SKM-1 (cell line): ENCODE results near the gene CAMTA1.
"Not testable (repeated sequence)": the region's sequence is repeated elsewhere in the genome, so short reads cannot be mapped to it uniquely, and the experiment has no call there.

Source experiments
- DNase-seq: peaks from one replicate; lab custom pipeline; 2025; ENCODE audit not compliant: unreplicated experiment; lab: John Stamatoyannopoulos, UW

CAMTA1 gene, protein sequence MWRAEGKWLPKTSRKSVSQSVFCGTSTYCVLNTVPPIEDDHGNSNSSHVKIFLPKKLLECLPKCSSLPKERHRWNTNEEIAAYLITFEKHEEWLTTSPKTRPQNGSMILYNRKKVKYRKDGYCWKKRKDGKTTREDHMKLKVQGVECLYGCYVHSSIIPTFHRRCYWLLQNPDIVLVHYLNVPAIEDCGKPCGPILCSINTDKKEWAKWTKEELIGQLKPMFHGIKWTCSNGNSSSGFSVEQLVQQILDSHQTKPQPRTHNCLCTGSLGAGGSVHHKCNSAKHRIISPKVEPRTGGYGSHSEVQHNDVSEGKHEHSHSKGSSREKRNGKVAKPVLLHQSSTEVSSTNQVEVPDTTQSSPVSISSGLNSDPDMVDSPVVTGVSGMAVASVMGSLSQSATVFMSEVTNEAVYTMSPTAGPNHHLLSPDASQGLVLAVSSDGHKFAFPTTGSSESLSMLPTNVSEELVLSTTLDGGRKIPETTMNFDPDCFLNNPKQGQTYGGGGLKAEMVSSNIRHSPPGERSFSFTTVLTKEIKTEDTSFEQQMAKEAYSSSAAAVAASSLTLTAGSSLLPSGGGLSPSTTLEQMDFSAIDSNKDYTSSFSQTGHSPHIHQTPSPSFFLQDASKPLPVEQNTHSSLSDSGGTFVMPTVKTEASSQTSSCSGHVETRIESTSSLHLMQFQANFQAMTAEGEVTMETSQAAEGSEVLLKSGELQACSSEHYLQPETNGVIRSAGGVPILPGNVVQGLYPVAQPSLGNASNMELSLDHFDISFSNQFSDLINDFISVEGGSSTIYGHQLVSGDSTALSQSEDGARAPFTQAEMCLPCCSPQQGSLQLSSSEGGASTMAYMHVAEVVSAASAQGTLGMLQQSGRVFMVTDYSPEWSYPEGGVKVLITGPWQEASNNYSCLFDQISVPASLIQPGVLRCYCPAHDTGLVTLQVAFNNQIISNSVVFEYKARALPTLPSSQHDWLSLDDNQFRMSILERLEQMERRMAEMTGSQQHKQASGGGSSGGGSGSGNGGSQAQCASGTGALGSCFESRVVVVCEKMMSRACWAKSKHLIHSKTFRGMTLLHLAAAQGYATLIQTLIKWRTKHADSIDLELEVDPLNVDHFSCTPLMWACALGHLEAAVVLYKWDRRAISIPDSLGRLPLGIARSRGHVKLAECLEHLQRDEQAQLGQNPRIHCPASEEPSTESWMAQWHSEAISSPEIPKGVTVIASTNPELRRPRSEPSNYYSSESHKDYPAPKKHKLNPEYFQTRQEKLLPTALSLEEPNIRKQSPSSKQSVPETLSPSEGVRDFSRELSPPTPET (N-terminal part only)

DNA sequence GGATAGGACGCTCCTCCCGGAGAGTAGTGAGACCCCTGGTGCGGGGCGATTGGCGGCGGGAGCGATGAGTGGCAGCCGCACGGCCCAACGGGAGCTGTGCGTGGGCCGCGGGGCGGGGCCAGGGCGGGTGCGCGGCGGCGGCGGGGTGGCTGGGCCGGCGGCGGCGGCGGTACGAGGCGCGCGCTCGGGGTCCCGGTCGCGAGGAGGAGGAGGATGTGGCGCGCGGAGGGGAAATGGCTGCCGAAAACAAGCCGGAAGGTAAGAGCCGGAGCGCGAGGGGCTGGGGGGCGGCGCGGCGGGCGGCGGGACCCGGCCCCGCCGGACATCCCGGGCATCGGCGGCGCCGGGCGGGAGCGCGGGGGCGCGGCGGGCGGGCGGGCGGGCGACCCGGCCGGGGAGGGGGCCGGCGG, at the start of gene CAMTA1:
CAMTA1 (plus strand) TSS at position 137 of the 410 bp plus-strand sequence; CDS start at position 214, 77 bp downstream.
- DNase-seq = no peak

DNA sequence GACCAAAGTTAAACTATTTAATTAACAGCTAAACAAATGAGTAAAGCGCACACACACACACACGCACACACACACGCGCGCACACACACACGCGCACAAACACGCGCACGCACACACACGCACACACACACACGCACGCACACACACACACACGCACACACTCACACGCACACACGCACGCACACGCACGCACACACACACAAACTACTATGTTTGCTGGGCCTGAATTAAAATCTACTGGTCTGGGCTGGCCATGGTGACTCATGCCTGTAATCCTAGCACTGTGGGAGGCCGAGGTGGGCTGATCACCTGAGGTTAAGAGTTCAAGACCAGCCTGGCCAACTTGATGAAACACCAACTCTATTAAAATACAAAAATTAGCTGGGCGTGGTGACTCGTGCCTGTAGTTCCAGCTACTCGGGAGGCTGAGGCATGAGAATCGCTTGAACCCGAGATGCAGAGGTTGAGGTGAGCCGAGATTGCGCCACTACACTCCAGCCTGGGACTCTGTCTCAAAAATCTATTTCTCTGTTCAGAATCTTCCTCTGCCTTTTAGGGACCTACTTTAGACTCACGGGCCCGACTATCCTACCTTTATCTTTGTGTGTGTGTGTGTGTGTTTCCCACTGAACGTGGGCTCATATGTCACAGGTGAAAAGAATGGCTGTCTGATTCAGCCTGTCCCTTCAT, 46.1 kb upstream of the CAMTA1 start:
- no peak for DNase-seq

DNA sequence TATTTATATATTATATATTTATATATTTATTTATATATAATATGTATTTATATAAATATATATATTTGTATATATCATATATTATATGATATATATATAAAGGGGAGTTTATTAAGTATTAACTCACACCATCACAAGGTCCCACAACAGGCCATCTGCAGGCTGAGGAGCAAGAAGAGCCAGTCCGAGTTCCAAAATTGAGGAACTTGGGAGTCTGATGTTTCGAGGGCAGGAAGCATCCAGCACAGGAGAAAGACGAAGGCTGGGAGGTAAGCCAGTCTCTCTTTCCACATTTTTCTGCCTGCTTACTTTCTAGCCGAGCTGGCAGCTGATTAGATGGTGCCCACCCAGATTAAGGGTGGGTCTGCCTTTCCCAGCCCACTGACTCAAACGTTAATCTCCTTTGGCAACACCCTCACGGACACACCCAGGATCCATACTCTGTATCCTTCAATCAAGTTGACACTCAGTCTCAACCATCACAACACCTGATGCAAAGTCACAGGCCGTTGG, 42.5 kb upstream of the CAMTA1 start:
- not testable (repeated sequence) for DNase-seq

DNA sequence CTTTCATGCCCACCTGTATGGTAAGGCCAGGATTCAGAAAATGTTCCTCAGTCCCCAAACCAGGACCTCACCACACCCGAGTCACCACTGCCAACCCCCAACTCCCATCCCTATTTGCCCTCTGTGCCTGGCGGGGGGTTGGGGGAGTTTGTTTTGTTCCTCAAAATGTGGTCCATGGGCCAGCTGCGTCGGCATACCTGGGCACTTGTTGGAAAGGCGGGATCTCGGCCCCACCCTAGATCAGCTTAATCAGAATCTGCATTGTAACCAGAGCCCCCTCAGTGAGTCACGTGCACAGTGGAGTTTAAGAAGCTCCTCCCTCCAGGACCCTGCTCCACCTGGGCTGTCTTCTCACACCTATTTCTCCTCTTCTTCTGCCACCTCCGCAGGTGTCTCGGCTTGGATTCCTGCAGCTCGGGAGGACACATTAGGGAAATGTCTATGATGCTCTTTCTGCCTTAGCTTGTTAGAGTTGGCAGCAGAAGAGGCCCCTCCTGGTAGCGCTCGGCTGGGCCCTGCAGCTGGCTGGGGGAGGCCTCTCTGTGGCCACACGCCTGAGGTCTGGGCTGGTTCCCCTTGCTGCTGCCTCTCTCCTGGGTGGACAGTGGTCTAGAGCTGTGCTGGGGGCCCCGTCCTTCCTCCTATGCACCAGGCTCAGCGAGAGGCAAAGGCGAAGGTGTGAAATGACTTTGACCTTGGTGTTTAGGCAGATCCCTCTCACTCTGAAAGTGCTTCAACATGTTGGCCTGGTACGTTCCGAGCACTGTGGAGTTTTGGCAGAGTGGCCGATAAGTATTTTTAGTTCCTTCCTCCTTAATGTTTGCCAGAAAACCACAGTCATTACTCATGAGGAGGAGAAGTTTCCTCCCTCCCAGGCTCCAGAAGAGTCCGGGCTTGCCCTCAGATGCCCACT, 41.8 kb upstream of the CAMTA1 start:
- peak; percentile 94 for DNase-seq

DNA sequence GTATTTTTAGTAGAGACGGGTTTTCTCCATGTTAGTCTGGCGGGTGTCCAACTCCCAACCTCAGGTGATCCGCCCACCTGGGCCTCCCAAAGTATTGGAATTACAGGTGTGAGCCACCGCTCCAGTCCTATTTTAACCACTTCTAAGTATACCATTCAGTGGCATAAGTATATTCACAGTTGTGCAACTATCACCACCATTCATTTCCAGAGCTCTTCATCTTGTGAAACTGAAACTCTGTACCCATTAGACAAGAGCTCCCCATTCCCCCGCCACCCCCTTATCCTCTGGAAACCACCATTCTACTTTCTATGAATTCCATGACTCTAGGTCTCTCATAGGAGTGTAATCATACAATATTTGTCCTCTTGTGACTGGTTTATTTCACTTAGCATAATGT, 40.2 kb upstream of the CAMTA1 start:
- DNase-seq = no peak

DNA sequence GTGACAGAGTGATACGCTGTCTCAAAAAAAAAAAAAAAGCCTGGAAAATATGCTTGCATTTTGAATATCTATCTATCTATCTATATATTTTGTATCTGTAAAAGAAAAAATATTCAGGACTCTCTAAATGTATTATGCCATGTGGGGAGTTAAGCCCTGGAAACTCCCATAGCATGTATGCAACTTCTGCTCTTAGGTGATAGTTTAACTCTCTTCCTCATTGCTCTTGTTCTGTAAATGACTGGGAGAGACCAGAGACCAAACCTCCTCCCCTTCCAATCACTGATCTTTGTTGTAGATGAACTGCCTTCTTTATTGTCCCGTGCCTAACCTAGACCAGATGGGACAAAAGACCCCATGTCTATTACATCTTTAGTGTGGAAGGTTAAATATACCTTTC, 37.6 kb upstream of the CAMTA1 start:
- DNase-seq = no peak

DNA sequence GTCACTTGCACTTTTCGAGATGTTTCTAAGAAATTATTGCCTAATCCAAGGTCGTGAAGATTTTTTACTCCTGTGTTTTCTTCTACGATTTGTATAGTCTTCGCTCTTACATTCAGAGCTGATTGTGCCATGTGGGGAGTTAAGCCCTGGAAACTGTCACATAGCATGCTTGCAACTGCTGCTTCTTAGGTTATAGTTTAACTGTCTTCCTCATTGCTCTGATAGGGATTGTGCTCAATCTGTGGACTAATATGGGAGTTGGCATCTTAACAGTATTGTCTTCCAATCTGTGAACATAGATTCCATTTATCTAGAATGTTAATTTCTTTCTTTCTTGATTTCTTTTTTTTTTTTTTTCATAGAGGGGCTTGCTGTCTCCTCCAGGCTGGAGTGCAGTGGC, 34.8 kb upstream of the CAMTA1 start:
- DNase-seq = no peak

DNA sequence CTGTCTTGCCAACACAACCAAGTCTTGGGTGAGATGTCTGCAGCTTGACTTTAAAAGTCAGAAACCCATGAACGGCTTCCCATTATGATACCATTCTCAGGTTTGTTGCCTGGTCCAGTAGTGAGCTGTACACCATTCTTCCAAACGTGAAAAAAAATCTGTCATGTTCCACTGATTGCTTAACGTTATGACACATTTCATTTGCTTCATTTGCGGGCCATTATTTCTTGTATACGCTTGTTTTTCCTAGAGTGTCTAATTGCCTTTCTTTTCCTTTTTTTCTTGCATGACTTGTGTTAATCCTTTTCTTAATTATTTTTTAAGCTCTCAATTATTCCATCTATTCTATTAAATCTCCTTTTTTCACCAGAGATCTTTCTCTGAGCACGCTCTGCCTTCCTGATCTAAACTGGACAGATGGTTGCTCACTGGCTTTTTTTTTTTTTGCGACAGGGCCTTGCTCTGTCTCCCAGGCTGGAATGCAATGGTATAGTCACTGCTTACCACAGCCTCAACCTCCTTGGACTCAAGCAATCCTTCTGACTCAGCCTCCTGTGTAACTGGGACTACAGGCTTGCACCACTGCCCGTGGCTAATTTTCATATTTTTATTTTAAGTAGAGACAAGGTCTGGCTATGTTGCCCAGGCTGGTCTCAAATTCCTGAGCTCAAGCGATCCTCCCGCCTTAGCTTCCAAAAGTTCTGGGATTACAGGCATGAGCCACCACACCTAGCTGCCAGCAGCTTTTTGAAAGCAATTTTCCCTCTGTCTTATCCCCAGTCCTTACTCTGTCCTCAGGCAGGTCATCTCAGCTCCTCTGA, 31.7 kb upstream of the CAMTA1 start:
- DNase-seq = no peak

DNA sequence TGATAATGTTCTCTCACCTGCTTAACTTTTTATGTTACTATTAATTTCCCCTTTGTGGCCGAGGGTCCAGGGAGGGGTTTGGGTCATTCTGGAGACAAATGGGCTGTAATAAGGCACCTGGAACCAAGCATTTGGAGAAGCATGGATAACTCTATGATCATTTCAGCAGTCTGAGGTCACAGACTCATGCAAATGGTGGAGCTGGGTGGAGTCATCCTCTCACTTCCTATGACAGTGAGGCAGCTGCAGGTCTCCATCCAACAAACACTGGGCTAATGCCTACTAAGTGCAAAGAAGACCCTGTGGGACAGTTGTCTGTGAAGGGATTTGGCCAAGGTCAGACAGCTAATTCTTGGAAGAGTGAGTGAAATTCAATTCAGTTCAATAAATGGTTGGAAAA, 28.8 kb upstream of the CAMTA1 start:
- no peak for DNase-seq

DNA sequence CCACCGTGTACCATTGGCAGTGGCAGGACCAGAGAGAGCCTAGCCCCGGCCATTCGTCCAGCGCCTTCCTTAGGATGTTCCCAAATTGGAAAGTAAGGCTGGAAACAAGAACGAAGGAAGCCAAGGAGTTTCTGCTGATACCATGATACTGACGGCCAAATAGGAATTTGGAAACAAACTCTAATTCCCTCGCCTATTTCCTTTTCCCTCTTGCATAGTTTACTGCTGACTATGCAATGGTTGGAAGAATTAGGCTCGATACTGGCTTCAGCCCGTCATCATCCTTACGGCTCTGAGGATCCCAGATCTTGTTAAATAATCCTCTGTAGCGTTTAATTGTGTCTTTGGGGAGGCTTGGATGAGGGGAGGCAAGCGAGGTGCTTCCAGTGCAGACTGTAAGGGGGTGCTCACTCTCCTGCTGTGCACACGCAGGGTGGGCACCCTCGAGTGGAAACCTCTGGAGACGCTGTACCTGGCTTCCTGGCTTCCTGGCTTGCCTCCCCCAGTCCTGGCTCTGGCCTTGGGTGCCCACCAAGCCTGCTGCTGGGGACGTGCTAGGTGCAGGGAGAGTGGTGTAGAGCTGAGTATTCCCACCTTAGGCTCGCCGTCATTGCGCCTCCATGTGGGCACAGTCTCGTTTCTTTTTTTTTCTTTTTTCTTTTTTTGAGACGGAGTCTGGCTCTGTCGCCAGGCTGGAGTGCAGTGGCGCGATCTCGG, 27.4 kb upstream of the CAMTA1 start:
- no peak for DNase-seq

DNA sequence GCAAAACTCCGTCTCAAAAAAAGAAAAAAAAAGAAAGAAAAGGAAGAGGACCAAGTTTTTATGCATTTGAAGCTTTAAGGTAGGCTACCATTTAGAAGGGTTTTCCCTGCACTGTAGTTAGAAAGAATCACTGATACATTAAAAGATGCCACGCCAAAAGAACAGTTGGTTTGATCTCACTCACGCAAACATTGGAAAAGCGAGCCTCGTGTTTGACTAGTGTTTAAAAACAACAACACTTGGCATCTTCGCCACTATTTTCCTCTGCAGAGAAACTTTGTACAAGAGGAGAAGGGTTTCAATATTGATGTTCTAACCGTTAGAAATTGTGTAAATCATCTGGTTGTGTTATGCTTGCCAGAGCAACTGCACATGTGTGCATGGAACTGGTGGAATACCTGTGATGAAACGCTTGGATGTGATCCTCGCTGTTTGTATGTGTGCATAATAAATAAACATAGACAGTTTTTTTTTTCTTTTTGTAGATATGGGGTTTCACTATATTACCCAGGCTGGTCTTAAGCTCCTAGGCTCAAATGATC, 24.0 kb upstream of the CAMTA1 start:
- DNase-seq = no peak

DNA sequence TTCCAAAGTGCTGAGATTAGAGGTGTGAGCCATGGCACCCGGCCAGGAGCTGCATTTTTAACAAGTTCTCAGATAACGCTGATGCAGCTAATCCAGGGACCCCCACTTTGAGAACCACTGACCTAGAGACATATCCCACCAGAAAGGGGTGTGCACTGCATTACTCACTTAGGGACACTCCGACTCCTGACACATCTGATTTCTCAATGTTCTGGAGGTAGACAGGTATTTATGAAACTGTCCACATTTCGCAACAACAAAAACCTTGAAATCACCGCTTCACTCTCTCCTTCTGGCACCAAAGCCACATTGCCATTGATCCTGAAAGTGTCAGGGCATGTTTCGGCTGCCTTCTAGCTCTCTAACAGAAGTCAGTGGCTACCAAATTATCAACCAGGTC, 23.2 kb upstream of the CAMTA1 start:
- DNase-seq = no peak

DNA sequence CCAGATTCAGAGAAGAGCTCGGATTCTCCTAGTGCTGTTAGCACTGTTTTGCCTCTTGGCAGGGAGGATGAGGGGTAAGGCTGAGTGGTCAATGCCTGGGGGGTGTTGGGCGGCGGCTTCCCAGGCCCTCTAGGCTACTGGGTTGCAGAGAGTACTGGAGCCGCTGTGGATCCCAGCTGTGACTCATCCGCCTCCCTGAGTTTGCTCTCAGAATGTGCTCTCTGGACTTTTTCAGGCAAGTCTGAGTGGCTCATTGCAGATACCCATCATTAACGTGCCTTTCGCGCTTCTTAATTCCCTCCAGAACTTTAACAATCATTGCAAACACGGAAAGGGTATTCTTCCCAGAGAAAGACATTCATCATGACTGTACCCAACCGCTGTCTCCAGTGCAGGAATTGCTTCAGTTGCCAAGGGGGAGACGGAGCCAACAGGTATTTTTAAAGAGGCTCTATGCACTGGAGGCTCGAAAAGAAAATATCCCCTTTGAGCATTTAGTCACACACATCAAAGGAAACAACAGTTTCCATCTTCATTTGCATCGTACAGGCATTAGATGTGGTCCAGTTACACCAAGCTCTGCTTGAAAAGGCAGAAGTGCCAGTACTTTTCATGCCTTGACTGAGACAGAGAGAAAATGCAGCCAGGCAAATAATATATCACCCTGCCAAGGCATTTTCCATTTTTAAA, 14.4 kb upstream of the CAMTA1 start:
- no peak for DNase-seq

DNA sequence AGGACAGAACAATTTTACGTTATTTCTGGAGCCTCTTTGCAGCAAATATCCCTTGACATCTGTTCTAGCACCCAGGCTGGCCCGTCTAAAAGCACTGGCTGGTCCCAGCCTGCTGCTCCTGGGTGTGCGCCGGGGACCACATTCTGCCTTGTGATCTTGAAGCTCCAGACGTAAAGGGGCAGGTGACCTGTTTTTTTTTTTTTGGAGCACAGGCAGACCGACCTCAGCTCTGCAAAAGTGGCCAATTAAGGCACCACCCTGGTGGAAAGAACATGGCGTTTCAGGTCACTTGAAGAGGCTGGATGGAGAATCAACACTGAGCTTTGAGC, 13.8 kb upstream of the CAMTA1 start:
- DNase-seq = no peak

DNA sequence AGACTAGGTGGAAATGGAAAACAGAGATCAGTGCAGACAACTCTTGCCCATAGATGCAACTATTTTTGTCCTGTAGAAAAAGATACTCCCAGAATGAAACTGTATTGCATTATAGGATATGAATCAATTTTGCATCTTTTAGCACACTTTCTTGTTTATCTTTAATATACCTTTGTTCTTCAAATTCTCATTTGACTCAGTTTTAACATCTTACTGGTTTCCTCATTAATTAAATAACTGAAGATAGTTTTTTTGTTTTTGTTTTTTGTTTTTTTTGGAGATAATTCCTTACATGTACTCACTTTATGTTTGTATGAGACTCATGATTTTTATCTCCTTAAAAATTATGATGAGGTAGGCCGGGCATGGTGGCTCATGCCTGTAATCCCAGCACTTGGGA, 10.9 kb upstream of the CAMTA1 start:
- no peak for DNase-seq

DNA sequence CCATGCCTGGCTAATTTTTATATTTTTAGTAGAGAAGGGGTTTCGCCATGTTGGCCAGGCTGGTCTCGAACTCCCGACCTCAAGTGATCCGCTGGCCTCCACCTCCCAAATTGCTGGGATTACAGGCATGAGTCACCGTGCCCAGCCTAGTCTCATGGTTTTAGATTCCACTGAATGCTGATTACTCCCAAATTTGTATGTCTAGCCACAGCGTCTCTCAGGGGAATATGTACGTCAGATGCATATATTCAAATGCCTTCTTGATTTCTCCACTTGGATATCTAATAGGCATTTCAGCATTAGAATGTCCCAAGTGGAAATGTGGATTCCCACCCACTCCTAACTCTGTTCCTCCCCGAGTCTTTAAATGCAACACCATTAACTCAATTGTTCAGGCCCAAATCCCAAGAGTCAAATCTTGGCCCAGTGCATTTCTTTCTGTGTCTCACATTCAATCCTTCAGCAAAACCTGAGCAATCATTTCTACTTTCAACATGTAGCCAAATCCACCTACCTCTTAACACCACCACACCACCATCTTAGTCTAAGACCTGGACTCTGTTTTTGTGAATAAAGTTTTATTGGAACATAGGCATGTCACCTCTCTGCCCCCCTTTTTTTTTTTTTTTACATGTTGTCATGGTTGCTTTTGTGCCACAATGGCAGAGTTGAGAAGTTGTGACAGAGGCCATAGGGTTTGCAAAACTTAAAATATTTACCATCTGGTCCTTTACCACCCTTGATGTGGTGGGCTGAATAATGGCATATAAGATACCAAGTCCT, 9.8 kb upstream of the CAMTA1 start:
- DNase-seq = no peak
